Natural killer cell (primary cell): Measurements from ENCODE around the gene INKA2. TPM values are rescaled to one million over a fixed set of nuclear protein-coding genes. Genes with fewer than 3 reads are reported as not detected.
A peak's percentile ranks its signal among the peaks of the same experiment; 100 is the strongest.

Experiments
- ATAC-seq, 3 donors: fragments of 150-1000 bp in 2 of 3; fragments of 200-7000 bp in 1 of 3; cut with Tn5 transposase; 1 replicate in 1 of 3; 2 replicates in 2 of 3; pipeline ENCODE4 v1.10.0; 2021; ENCODE audit warnings: mild to moderate bottlenecking in 2 of 3, moderate library complexity in 2 of 3
- DNase-seq, 2 donors: peaks; one replicate each; pipeline versions ENCODE4 v3.0.0 to v3.0.0-alpha.2; 2013 to 2021; ENCODE audit warnings: mixed read lengths in 1 of 2
- H3K27ac ChIP-seq: one replicate; pipeline ENCODE4 v1.5.1; 2013; ENCODE audit warnings: mild to moderate bottlenecking, low read length
- H3K27me3 ChIP-seq: one replicate; pipeline ENCODE4 v1.6.1; 2013; ENCODE audit warnings: low read length; ENCODE audit not compliant: control insufficient read depth, insufficient read depth
- H3K36me3 ChIP-seq: one replicate; pipeline ENCODE4 v1.6.1; 2013; ENCODE audit warnings: low read length; ENCODE audit not compliant: control insufficient read depth, insufficient read depth
- H3K4me1 ChIP-seq: one replicate; pipeline ENCODE4 v1.6.1; 2013; ENCODE audit warnings: low read length; ENCODE audit not compliant: control insufficient read depth, insufficient read depth
- H3K4me3 ChIP-seq: one replicate; pipeline ENCODE4 v1.5.1; 2013; ENCODE audit warnings: low read length
- H3K9me3 ChIP-seq: one replicate; pipeline ENCODE4 v1.6.1; 2013; ENCODE audit warnings: low read length; ENCODE audit not compliant: control insufficient read depth, insufficient read depth
- H3K27ac Mint-ChIP-seq, 2 donors: one replicate each; pipeline ENCODE4 v1.8.0; 2022; ENCODE audit warnings: mild to moderate bottlenecking in 2 of 2, mixed read lengths in 2 of 2, moderate library complexity in 1 of 2
- H3K27me3 Mint-ChIP-seq, 2 donors: one replicate each; pipeline ENCODE4 v1.8.0; 2022; ENCODE audit warnings: low read depth in 2 of 2, mixed read lengths in 2 of 2
- H3K36me3 Mint-ChIP-seq: one replicate; pipeline ENCODE4 v1.8.0; 2022; ENCODE audit warnings: mixed read lengths
- H3K4me1 Mint-ChIP-seq, 2 donors: one replicate each; pipeline ENCODE4 v1.8.0; 2022; ENCODE audit warnings: mixed read lengths in 2 of 2
- H3K4me3 Mint-ChIP-seq: one replicate; pipeline ENCODE4 v1.8.0; 2022; ENCODE audit warnings: mild to moderate bottlenecking, moderate library complexity, mixed read lengths
- H3K9me3 Mint-ChIP-seq, 2 donors: one replicate each; pipeline ENCODE4 v1.8.0; 2022; ENCODE audit warnings: mixed read lengths in 2 of 2
- CTCF ChIP-seq: fragments of 200-600 bp; IDR thresholded peaks from one replicate; pipeline ENCODE4 v1.8.0; 2022; ENCODE audit warnings: antibody characterized with exemption
- WGBS: methylation state at CpG from one replicate; pipeline ENCODE4 v1.1.7; 2013; ENCODE audit warnings: missing lambda C conversion rate; ENCODE audit not compliant: insufficient coverage; 5-methylcytosine and 5-hydroxymethylcytosine counted together
- intact Hi-C: fragments of 100-400 bp; cut with micrococcal nuclease; formaldehyde crosslinking; loops from one replicate; pipeline ENCODE4 v1.14.2; 2022
- total RNA-seq, 4 donors: library from RNA; stranded (reverse); fragments of 120-200 nt in 1 of 4; gene quantifications; one replicate each; pipeline versions ENCODE4 v1.2.3 to v1.2.4, GENCODE V29; 2013 to 2022

INKA2 gene
- total RNA-seq, 3 donors from 2014 or later (not counting 1 experiment from before 2014, with no cell fraction given), result 0.48 to 2.6 (median 1.4) TPM

GRCh38 chr1:111720977-111721786, 18.0 kb downstream of the INKA2 start:
- Histone ChIP-seq H3K27me3 (no peaks in the 10 kb centered on the region), H3K36me3 (peaks cover 6% of the 10 kb centered on the region), H3K4me1 (no peaks in the 10 kb centered on the region), H3K27ac (no peak overlapping the region), H3K9me3 (no peaks in the 10 kb centered on the region), H3K4me3 (no peak overlapping the region)
- TF ChIP-seq CTCF, result no peak
- H3K27ac Mint-ChIP-seq, result peak overlapping the region; percentile 37 to 54
- DNase-seq (no peak), ATAC-seq (no peak)
- no peaks in the 10 kb centered on the region for H3K27me3 Mint-ChIP-seq
- no peaks in the 10 kb centered on the region for H3K36me3 Mint-ChIP-seq
- intact Hi-C loops, result no loop called here
- H3K4me1 Mint-ChIP-seq, result peaks cover 6 to 25% of the 10 kb centered on the region in 2 donors
- no peaks in the 10 kb centered on the region for H3K9me3 Mint-ChIP-seq
- H3K4me3 Mint-ChIP-seq, result no peak overlapping the region
- WGBS, result 86% methylated on average over 10 of the region's 10 CpGs

- H3K4me3 ChIP-seq, result no peak overlapping the region
- no peaks in the 10 kb centered on the region for H3K36me3 Mint-ChIP-seq
- TF ChIP-seq CTCF, result no peak
Observed at GRCh38 chr1:111720274-111720976, 18.8 kb downstream of the INKA2 start.

GRCh38 chr1:111719674-111720132, 19.5 kb downstream of the INKA2 start:
- ATAC-seq (no peak), DNase-seq (no peak)
- Mint-ChIP-seq H3K4me3 (no peak overlapping the region), H3K27me3 (no peaks in the 10 kb centered on the region), H3K36me3 (no peaks in the 10 kb centered on the region), H3K4me1 (peaks cover 6 to 25% of the 10 kb centered on the region in 2 donors), H3K27ac (no peak overlapping the region), H3K9me3 (no peaks in the 10 kb centered on the region)
- Histone ChIP-seq H3K27ac (no peak overlapping the region), H3K4me1 (no peaks in the 10 kb centered on the region), H3K27me3 (no peaks in the 10 kb centered on the region), H3K36me3 (peaks cover 12% of the 10 kb centered on the region), H3K4me3 (no peak overlapping the region), H3K9me3 (no peaks in the 10 kb centered on the region)
- intact Hi-C loops, result no loop called here
- no peak for TF ChIP-seq CTCF
- 80% methylated on average over 2 of the region's 4 CpGs for WGBS

More at GRCh38 chr1:111720274-111720976, 18.8 kb downstream of the INKA2 start:
- Histone ChIP-seq H3K4me1 (no peaks in the 10 kb centered on the region), H3K27ac (no peak overlapping the region), H3K9me3 (no peaks in the 10 kb centered on the region), H3K27me3 (no peaks in the 10 kb centered on the region), H3K36me3 (peaks cover 11% of the 10 kb centered on the region)
- Mint-ChIP-seq H3K4me3 (no peak overlapping the region), H3K27ac (peak overlapping the region in 1 of 2 donors; percentile 37), H3K4me1 (peaks cover 6 to 25% of the 10 kb centered on the region in 2 donors), H3K27me3 (no peaks in the 10 kb centered on the region), H3K9me3 (no peaks in the 10 kb centered on the region)
- ATAC-seq (peak in 1 of 3 donors; percentile 41), DNase-seq (no peak)
- intact Hi-C loops, result no loop called here
- 90% methylated on average over 7 of the region's 7 CpGs for WGBS
